ENCODE results near the gene HSPA9. TPM values are rescaled to one million over a fixed set of nuclear protein-coding genes. Genes with fewer than 3 reads are reported as not detected.
A peak's percentile ranks its signal among the peaks of the same experiment; 100 is the strongest.

Gene HSPA9
- total and polyA plus RNA-seq, 9 of the 15 experiments (the other 6 are each of a cell fraction or from before 2014, with no cell fraction given): 195 to 583 (median 514) TPM

DNA sequence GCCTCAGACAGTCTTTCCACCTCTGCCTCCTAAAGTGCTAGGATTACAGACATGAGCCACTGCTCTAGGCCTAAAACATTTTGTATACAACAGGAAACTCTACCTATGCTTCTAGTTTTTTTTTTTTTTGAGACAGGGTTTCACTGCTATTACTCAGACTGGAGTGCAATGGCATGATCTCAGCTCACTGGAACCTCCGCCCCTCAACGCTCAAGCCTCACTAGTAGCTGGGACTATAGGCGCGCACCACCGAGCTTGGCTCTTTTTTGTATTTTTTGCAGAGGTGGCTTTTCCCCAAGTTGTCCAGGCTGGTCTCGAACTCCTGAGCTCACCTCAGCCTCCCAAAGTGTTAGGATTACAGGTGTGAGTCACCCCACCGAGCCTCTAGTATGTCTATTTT lies 5.4 kb downstream of the HSPA9 start:
- H3K4me1 ChIP-seq (replicated peaks in 1 of 2; ENCODE audit: control insufficient read depth in 2 of 2, insufficient read depth in 2 of 2, low read length in 2 of 2): peaks cover 0 to 6% of the 10 kb centered on the region in 2 experiments; a peak in 3 of 5 replicates
- H4K20me1 ChIP-seq (replicated peaks; ENCODE audit: control insufficient read depth, insufficient read depth, low read length): no peaks in the 10 kb centered on the region; the same call in 1 of the 2 replicates
- no peak overlapping the region for H3K4me3 ChIP-seq
- H3K27ac ChIP-seq (ENCODE audit: extremely low read depth, low read depth, low read length): no peak overlapping the region
- H3K36me3 ChIP-seq (ENCODE audit: control insufficient read depth, insufficient read depth, low read length): peaks cover 97% of the 10 kb centered on the region
- no peaks in the 10 kb centered on the region for H3K9me3 ChIP-seq (replicated peaks; ENCODE audit: control insufficient read depth, insufficient read depth, low read depth, low read length)
- H3K27me3 ChIP-seq (ENCODE audit: control insufficient read depth in 2 of 2, insufficient read depth in 2 of 2, low read length in 2 of 2): no peaks in the 10 kb centered on the region
- no peak for FAIRE-seq
- no peak overlapping the region for H2AFZ ChIP-seq (ENCODE audit: low read depth, low read length)
- in situ Hi-C loops (cut with MboI): no loop called here
- ChIA-PET CTCF (ENCODE audit: low intra/inter-chr PET ratio) (no interaction called here), POLR2A (interaction anchor here (0.6 to 5.1 kb wide), 6 partner anchors 9 to 686 kb away, joined by 3 to 73 read pairs (median 4); partner anchors contain the start of gene ETF1)
- 90% methylated on average over 7 of the region's 7 CpGs for WGBS (ENCODE audit: insufficient coverage, low coverage, missing lambda C conversion rate)
- intact Hi-C loops (cut with micrococcal nuclease): no loop called here
- H3K4me2 ChIP-seq (ENCODE audit: insufficient read depth, low read length): no peak overlapping the region
- H3K79me2 ChIP-seq (ENCODE audit: control insufficient read depth, insufficient read depth, low read length): peaks cover 100% of the 10 kb centered on the region
- no peak for DNase-seq (ENCODE audit: extremely low read depth in 1 of 4, low spot score in 3 of 4)
- no TSS peak for BruUV-seq (replicated peaks)
- peak; percentile 7 for ATAC-seq
- H3K9ac ChIP-seq (ENCODE audit: insufficient read depth in 1 of 2, low read depth in 2 of 2, low read length in 2 of 2): peak overlapping the region; percentile 15; a peak in 2 of 4 replicates
- no peaks in the 10 kb centered on the region for H3K9me1 ChIP-seq (ENCODE audit: control insufficient read depth, insufficient read depth, low read length)
- peak; percentile 54; the same call in 1 of the 2 replicates for TF ChIP-seq SUPT5H (IDR thresholded peaks at IDR 0.05)
- TF ChIP-seq, protein P1, sequence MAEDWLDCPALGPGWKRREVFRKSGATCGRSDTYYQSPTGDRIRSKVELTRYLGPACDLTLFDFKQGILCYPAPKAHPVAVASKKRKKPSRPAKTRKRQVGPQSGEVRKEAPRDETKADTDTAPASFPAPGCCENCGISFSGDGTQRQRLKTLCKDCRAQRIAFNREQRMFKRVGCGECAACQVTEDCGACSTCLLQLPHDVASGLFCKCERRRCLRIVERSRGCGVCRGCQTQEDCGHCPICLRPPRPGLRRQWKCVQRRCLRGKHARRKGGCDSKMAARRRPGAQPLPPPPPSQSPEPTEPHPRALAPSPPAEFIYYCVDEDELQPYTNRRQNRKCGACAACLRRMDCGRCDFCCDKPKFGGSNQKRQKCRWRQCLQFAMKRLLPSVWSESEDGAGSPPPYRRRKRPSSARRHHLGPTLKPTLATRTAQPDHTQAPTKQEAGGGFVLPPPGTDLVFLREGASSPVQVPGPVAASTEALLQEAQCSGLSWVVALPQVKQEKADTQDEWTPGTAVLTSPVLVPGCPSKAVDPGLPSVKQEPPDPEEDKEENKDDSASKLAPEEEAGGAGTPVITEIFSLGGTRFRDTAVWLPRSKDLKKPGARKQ (CRISPR knock-in tag; IDR thresholded peaks at IDR 0.05): no peak
- no peak for TF ChIP-seq L3MBTL2 (IDR thresholded peaks at IDR 0.05)
- TF ChIP-seq PHF21A (IDR thresholded peaks at IDR 0.05; ENCODE audit: borderline replicate concordance, low read depth): no peak
- TF ChIP-seq, protein P2, sequence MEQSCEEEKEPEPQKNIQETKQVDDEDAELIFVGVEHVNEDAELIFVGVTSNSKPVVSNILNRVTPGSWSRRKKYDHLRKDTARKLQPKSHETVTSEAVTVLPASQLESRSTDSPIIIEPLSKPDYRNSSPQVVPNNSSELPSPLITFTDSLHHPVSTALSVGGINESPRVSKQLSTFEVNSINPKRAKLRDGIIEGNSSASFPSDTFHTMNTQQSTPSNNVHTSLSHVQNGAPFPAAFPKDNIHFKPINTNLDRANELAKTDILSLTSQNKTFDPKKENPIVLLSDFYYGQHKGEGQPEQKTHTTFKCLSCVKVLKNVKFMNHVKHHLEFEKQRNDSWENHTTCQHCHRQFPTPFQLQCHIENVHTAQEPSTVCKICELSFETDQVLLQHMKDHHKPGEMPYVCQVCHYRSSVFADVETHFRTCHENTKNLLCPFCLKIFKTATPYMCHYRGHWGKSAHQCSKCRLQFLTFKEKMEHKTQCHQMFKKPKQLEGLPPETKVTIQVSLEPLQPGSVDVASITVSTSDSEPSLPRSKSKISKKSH (CRISPR knock-in tag; IDR thresholded peaks at IDR 0.05): no peak
- TF ChIP-seq ZNF830 (CRISPR knock-in tag; IDR thresholded peaks at IDR 0.05): no peak
- no peak for TF ChIP-seq ZNF384 (IDR thresholded peaks at IDR 0.05; ENCODE audit: low read depth, low read length)
- no peak for TF ChIP-seq RFX5 (IDR thresholded peaks at IDR 0.05; ENCODE audit: low read depth, low read length)
- no peak for TF ChIP-seq WHSC1 (IDR thresholded peaks at IDR 0.05; ENCODE audit: low read length)
- TF ChIP-seq SREBF2 (CRISPR knock-in tag; IDR thresholded peaks at IDR 0.05): no peak
- 0 out of 2 replicates have a peak, but pooled peaks have one; percentile 32 for TF ChIP-seq POLR2A (conservative IDR thresholded peaks at IDR 0.05)
- TF ChIP-seq GATA2 (CRISPR knock-in tag; IDR thresholded peaks at IDR 0.05): no peak
- no peak for TF ChIP-seq SETDB1 (IDR thresholded peaks at IDR 0.05; ENCODE audit: low read length)
- TF ChIP-seq, protein P3, sequence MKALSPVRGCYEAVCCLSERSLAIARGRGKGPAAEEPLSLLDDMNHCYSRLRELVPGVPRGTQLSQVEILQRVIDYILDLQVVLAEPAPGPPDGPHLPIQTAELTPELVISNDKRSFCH (CRISPR knock-in tag; IDR thresholded peaks at IDR 0.05): no peak
- TF ChIP-seq, protein P3 (tag; IDR thresholded peaks at IDR 0.05): no peak
- TF ChIP-seq, protein P4, sequence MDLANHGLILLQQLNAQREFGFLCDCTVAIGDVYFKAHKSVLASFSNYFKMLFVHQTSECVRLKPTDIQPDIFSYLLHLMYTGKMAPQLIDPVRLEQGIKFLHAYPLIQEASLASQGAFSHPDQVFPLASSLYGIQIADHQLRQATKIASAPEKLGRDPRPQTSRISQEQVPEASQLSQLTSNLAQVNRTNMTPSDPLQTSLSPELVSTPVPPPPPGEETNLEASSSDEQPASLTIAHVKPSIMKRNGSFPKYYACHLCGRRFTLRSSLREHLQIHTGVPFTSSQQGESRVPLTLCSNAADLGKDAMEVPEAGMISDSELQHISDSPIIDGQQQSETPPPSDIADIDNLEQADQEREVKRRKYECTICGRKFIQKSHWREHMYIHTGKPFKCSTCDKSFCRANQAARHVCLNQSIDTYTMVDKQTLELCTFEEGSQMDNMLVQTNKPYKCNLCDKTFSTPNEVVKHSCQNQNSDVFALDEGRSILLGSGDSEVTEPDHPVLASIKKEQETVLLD (IDR thresholded peaks at IDR 0.05): no peak
- TF ChIP-seq, protein P5, sequence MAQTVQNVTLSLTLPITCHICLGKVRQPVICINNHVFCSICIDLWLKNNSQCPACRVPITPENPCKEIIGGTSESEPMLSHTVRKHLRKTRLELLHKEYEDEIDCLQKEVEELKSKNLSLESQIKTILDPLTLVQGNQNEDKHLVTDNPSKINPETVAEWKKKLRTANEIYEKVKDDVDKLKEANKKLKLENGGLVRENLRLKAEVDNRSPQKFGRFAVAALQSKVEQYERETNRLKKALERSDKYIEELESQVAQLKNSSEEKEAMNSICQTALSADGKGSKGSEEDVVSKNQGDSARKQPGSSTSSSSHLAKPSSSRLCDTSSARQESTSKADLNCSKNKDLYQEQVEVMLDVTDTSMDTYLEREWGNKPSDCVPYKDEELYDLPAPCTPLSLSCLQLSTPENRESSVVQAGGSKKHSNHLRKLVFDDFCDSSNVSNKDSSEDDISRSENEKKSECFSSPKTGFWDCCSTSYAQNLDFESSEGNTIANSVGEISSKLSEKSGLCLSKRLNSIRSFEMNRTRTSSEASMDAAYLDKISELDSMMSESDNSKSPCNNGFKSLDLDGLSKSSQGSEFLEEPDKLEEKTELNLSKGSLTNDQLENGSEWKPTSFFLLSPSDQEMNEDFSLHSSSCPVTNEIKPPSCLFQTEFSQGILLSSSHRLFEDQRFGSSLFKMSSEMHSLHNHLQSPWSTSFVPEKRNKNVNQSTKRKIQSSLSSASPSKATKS (CRISPR knock-in tag; IDR thresholded peaks at IDR 0.05): no peak
- TF ChIP-seq LCOR (CRISPR knock-in tag; IDR thresholded peaks at IDR 0.05): no peak
- TF ChIP-seq GTF2A2 (tag; IDR thresholded peaks at IDR 0.05): no peak

Data from K562 (cell line).